Neural progenitor cell (in vitro differentiated cells): ENCODE measurements around the gene MRAS. TPM values are rescaled to one million over a fixed set of nuclear protein-coding genes. Genes with fewer than 3 reads are reported as not detected.

Experiments used
- DNase-seq: peaks from one replicate; pipeline ENCODE4 v3.0.0-alpha.2; 2016; ENCODE audit warnings: low spot score
- H2AFZ ChIP-seq: fragments of 200-600 bp; sonication (generic); replicated peaks from 2 replicates; pipeline ENCODE4 v1.6.1; 2016; ENCODE audit warnings: antibody characterized with exemption
- H3F3A ChIP-seq: fragments of 200-600 bp; sonication (generic); 2 replicates; pipeline ENCODE4 v1.6.1; 2016; ENCODE audit warnings: antibody characterized with exemption, low read depth
- H3K27ac ChIP-seq: fragments of 200-600 bp; sonication (generic); 2 replicates; pipeline ENCODE4 v1.5.1; 2016; ENCODE audit warnings: mild to moderate bottlenecking
- H3K27me3 ChIP-seq: fragments of 200-600 bp; sonication (generic); 2 replicates; pipeline ENCODE4 v1.6.1; 2016; ENCODE audit warnings: mild to moderate bottlenecking, moderate library complexity
- H3K36me3 ChIP-seq: fragments of 200-600 bp; sonication (generic); 2 replicates; pipeline ENCODE4 v1.5.1; 2016
- H3K4me1 ChIP-seq: fragments of 200-600 bp; sonication (generic); 2 replicates; pipeline ENCODE4 v1.6.1; 2016; ENCODE audit warnings: mixed run types
- H3K4me2 ChIP-seq: fragments of 200-600 bp; sonication (generic); 2 replicates; pipeline ENCODE4 v1.6.1; 2016
- H3K4me3 ChIP-seq: fragments of 200-600 bp; sonication (generic); 2 replicates; pipeline ENCODE4 v1.5.1; 2016
- H3K79me2 ChIP-seq: fragments of 200-600 bp; sonication (generic); 2 replicates; pipeline ENCODE4 v1.6.1; 2016; ENCODE audit warnings: low read depth
- H3K9ac ChIP-seq: fragments of 200-600 bp; sonication (generic); 2 replicates; pipeline ENCODE4 v1.6.1; 2016
- H3K9me3 ChIP-seq: fragments of 200-600 bp; sonication (generic); 2 replicates; pipeline ENCODE4 v1.5.1; 2016; ENCODE audit warnings: low read depth
- H4K20me1 ChIP-seq: fragments of 200-600 bp; sonication (generic); 2 replicates; pipeline ENCODE4 v1.6.1; 2016; ENCODE audit warnings: low read depth
- H3K27ac Mint-ChIP-seq: 3 replicates; pipeline ENCODE4 v1.8.0; 2021; ENCODE audit warnings: mixed read lengths
- H3K27me3 Mint-ChIP-seq: 2 replicates; pipeline ENCODE4 v1.8.0; 2022; ENCODE audit warnings: low read depth, mild to moderate bottlenecking, inconsistent platforms, moderate library complexity, mixed read lengths; ENCODE audit not compliant: insufficient read depth
- H3K36me3 Mint-ChIP-seq: 3 replicates; pipeline ENCODE4 v1.8.0; 2021; ENCODE audit warnings: mixed read lengths
- H3K4me1 Mint-ChIP-seq: 3 replicates; pipeline ENCODE4 v1.8.0; 2021; ENCODE audit warnings: mixed read lengths
- H3K4me3 Mint-ChIP-seq: 3 replicates; pipeline ENCODE4 v1.8.0; 2021; ENCODE audit warnings: mild to moderate bottlenecking, moderate library complexity, mixed read lengths
- H3K9me3 Mint-ChIP-seq: 3 replicates; pipeline ENCODE4 v1.8.0; 2020; ENCODE audit warnings: mixed read lengths
- CTCF ChIP-seq: fragments of 200-600 bp; sonication (generic); IDR thresholded peaks from 2 replicates; pipeline ENCODE4 v1.5.1; 2017; ENCODE audit warnings: antibody characterized with exemption, mild to moderate bottlenecking
- EZH2 ChIP-seq: fragments of 200-600 bp; sonication (generic); IDR thresholded peaks from 2 replicates; pipeline ENCODE4 v1.6.1; 2017; ENCODE audit warnings: antibody characterized with exemption, mild to moderate bottlenecking, moderate library complexity
- EZH2phosphoT487 ChIP-seq: fragments of 200-600 bp; sonication (generic); IDR thresholded peaks from 2 replicates; pipeline ENCODE4 v1.6.1; 2017; ENCODE audit warnings: antibody characterized with exemption
- total RNA-seq: library from RNA; depleted of rRNA; stranded (reverse); fragments of >200 nt; gene quantifications from 2 replicates; pipeline ENCODE4 v1.2.3, GENCODE V29; 2015; ENCODE audit warnings: low replicate concordance

The MRAS gene
- total RNA-seq, 1 donor from 2014 or later = 17.2 TPM

DNA sequence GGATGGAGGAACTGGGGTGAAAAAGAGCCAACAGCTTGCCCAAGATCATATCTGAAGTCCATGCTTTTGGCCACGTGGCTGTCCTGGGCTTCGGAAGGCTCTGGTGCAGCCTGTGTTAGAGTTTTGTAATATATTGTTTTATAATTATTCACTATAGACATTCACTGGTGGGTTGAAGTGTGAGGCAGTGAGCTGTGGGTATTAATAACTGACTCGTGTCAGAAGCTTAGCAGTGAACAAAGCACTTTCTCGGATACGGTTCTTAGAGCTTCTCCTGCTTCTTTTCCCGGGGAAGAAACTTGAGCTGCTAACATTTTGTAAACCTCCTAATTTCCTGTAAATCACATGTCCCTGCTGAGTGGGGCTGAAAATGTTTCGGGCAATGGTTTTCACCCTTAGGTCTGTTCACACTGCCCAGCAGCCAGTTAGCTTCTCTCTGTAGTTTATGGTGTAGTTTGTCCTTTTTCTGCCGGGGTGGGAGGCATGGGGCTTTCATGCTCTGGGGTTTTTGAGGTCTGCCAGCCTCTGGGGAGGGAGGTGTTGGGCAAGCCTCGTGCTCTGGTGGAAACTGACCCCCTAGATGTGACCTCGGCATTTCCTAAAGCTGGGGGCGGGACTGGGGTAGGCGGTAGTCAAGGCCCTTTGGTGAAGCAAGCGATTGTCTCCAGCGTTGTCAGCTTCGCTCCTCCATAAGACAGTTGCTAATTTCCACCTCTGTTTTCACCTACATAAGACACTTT lies 1.7 kb downstream of the MRAS start:
- H3K9ac ChIP-seq = no peak overlapping the region
- Mint-ChIP-seq H3K4me1 (peaks cover 22% of the 10 kb centered on the region), H3K4me3 (peak overlapping the region; percentile 87), H3K27ac (peak overlapping the region; percentile 46), H3K36me3 (no peaks in the 10 kb centered on the region), H3K27me3 (peaks cover 10% of the 10 kb centered on the region), H3K9me3 (no peaks in the 10 kb centered on the region)
- DNase-seq = no peak
- H3F3A ChIP-seq = peaks cover 26% of the 10 kb centered on the region
- H4K20me1 ChIP-seq = no peaks in the 10 kb centered on the region
- H3K9me3 ChIP-seq = no peaks in the 10 kb centered on the region
- H3K36me3 ChIP-seq = no peaks in the 10 kb centered on the region
- TF ChIP-seq EZH2 (no peak), CTCF (no peak), EZH2phosphoT487 (no peak)
- H3K4me3 ChIP-seq = no peak overlapping the region
- H3K4me1 ChIP-seq = peaks cover 3% of the 10 kb centered on the region
- no peak overlapping the region for H2AFZ ChIP-seq
- no peak overlapping the region for H3K27ac ChIP-seq
- H3K27me3 ChIP-seq = peaks cover 12% of the 10 kb centered on the region
- no peaks in the 10 kb centered on the region for H3K79me2 ChIP-seq
- H3K4me2 ChIP-seq = no peak overlapping the region

DNA sequence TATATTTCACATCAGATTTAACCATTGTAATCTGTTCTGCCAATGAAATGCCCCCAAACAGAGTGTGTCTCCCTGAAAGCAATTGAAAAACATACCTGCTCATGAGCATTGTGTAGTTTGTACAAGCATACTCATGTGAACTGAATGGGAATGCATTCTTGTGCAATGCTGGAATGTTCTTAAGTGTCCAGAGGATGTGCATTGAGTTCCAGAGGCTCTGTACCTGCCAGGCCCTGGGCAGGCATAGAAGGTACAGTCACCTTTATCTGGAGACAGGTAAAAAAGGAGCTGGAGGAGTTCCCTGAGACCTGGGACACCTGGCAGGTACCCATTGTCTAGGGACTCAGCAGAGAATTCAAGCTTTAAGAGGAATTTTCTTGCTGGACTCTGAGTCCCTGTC lies 2.8 kb downstream of the MRAS start:
- Mint-ChIP-seq H3K36me3 (no peaks in the 10 kb centered on the region), H3K9me3 (no peaks in the 10 kb centered on the region), H3K4me1 (peaks cover 22% of the 10 kb centered on the region), H3K27me3 (peaks cover 9% of the 10 kb centered on the region), H3K27ac (no peak overlapping the region), H3K4me3 (no peak overlapping the region)
- Histone ChIP-seq H3K36me3 (no peaks in the 10 kb centered on the region), H3K9ac (no peak overlapping the region), H3K79me2 (no peaks in the 10 kb centered on the region), H3K4me3 (no peak overlapping the region), H2AFZ (no peak overlapping the region), H3K4me1 (peaks cover 3% of the 10 kb centered on the region), H3K27me3 (peaks cover 12% of the 10 kb centered on the region), H3K27ac (no peak overlapping the region), H3F3A (peaks cover 26% of the 10 kb centered on the region), H4K20me1 (no peaks in the 10 kb centered on the region), H3K4me2 (no peak overlapping the region), H3K9me3 (no peaks in the 10 kb centered on the region)
- TF ChIP-seq EZH2phosphoT487 (no peak), CTCF (no peak), EZH2 (no peak)
- DNase-seq = no peak

- Mint-ChIP-seq H3K4me3 (no peak overlapping the region), H3K9me3 (no peaks in the 10 kb centered on the region), H3K27me3 (peaks cover 7% of the 10 kb centered on the region), H3K27ac (no peak overlapping the region), H3K36me3 (no peaks in the 10 kb centered on the region), H3K4me1 (peaks cover 25% of the 10 kb centered on the region)
- Histone ChIP-seq H3K4me3 (no peak overlapping the region), H3K4me2 (no peak overlapping the region), H4K20me1 (no peaks in the 10 kb centered on the region), H3K9me3 (no peaks in the 10 kb centered on the region), H3K79me2 (no peaks in the 10 kb centered on the region), H3K9ac (no peak overlapping the region), H3K27me3 (peaks cover 5% of the 10 kb centered on the region), H3K27ac (no peak overlapping the region), H3F3A (peaks cover 25% of the 10 kb centered on the region), H3K4me1 (peaks cover 8% of the 10 kb centered on the region), H3K36me3 (no peaks in the 10 kb centered on the region), H2AFZ (no peak overlapping the region)
- DNase-seq = no peak
- TF ChIP-seq EZH2 (no peak), CTCF (no peak), EZH2phosphoT487 (no peak)
Observed at GRCh38 chr3:138351916-138352550, 3.7 kb downstream of the MRAS start.
